ENCODE data around the gene TMEM63C.

Gene TMEM63C

GRCh38 chr14:77200406-77200985 is 18.9 kb downstream of the TMEM63C start:
- no peak for DNase-seq

GRCh38 chr14:77201696-77202095 is 20.1 kb downstream of the TMEM63C start:
- no peak for DNase-seq

GRCh38 chr14:77203611-77204458 is 22.2 kb downstream of the TMEM63C start:
- DNase-seq = no peak

GRCh38 chr14:77204459-77204771 is 22.8 kb downstream of the TMEM63C start:
- DNase-seq = no peak

GRCh38 chr14:77204907-77205306 is 23.3 kb downstream of the TMEM63C start:
- no peak for DNase-seq

- DNase-seq = no peak
These were observed 24.0 kb downstream of the TMEM63C start for GRCh38 chr14:77205566-77205965.

GRCh38 chr14:77206261-77206824 is 24.7 kb downstream of the TMEM63C start:
- DNase-seq = no peak

GRCh38 chr14:77206877-77207389 is 25.3 kb downstream of the TMEM63C start:
- DNase-seq = no peak

GRCh38 chr14:77208291-77208978 is 26.8 kb downstream of the TMEM63C start:
- DNase-seq = peak; percentile 67

- DNase-seq = no peak
These were observed 27.4 kb downstream of the TMEM63C start for GRCh38 chr14:77208979-77209318.

- no peak for DNase-seq
These were observed 30.7 kb downstream of the TMEM63C start for GRCh38 chr14:77212097-77212870.

- DNase-seq = peak; percentile 67
These were observed 31.5 kb downstream of the TMEM63C start for GRCh38 chr14:77212943-77213678.

- no peak for DNase-seq
These were observed 32.0 kb downstream of the TMEM63C start for GRCh38 chr14:77213679-77214016.

GRCh38 chr14:77214216-77214615 is 32.6 kb downstream of the TMEM63C start:
- DNase-seq = no peak

- no peak for DNase-seq
These were observed 36.0 kb downstream of the TMEM63C start for GRCh38 chr14:77217551-77217950.

GRCh38 chr14:77219591-77219990 is 38.0 kb downstream of the TMEM63C start:
- DNase-seq = no peak

- no peak for DNase-seq
These were observed 38.8 kb downstream of the TMEM63C start for GRCh38 chr14:77220246-77221017.

GRCh38 chr14:77221241-77221871 is 39.8 kb downstream of the TMEM63C start:
- no peak for DNase-seq

GRCh38 chr14:77222546-77223225 is 41.1 kb downstream of the TMEM63C start:
- DNase-seq = no peak

- no peak for DNase-seq
These were observed 42.6 kb downstream of the TMEM63C start for GRCh38 chr14:77224212-77224611.
